Retinal pigment epithelial cell (primary cell): ENCODE measurements around the gene TMEM248.
"Not testable (repeated sequence)": the region's sequence is repeated elsewhere in the genome, so short reads cannot be mapped to it uniquely, and the experiment has no call there.

ENCODE experiments used
- DNase-seq: peaks from one replicate; pipeline ENCODE4 v3.0.0-alpha.2; 2010; ENCODE audit warnings: low read depth
- H3K4me3 ChIP-seq: 2 replicates; pipeline ENCODE4 v1.5.1; 2011; ENCODE audit warnings: mild to moderate bottlenecking, low read length, control low read depth, moderate library complexity
- CTCF ChIP-seq: conservative IDR thresholded peaks from 2 replicates; pipeline ENCODE4 v1.5.1; 2011; ENCODE audit warnings: low read depth, low read length, control low read depth, inconsistent platforms

The TMEM248 gene

GRCh38 chr7:66886152-66886551 is 34.9 kb upstream of the TMEM248 start:
- TF ChIP-seq CTCF: no peak
- DNase-seq: no peak
- no peak overlapping the region for H3K4me3 ChIP-seq

- H3K4me3 ChIP-seq, DNase-seq: not testable (repeated sequence)
Observed at GRCh38 chr7:66888223-66888622, 32.8 kb upstream of the TMEM248 start.

GRCh38 chr7:66894463-66895080 is 26.5 kb upstream of the TMEM248 start:
- no peak for TF ChIP-seq CTCF
- no peak for DNase-seq
- H3K4me3 ChIP-seq: no peak overlapping the region

- DNase-seq: no peak
- no peak overlapping the region for H3K4me3 ChIP-seq
- no peak for TF ChIP-seq CTCF
Observed at GRCh38 chr7:66896441-66896840, 24.6 kb upstream of the TMEM248 start.

- DNase-seq: no peak
- H3K4me3 ChIP-seq: no peak overlapping the region
- no peak for TF ChIP-seq CTCF
Observed at GRCh38 chr7:66899552-66900280, 21.3 kb upstream of the TMEM248 start.

GRCh38 chr7:66901941-66902843 is 18.8 kb upstream of the TMEM248 start:
- no peak for DNase-seq
- H3K4me3 ChIP-seq: no peak overlapping the region
- no peak for TF ChIP-seq CTCF

- no peak for DNase-seq
- H3K4me3 ChIP-seq: no peak overlapping the region
- no peak for TF ChIP-seq CTCF
Observed at GRCh38 chr7:66902844-66903180, 18.2 kb upstream of the TMEM248 start.
